GM18907 (cell line): ENCODE results near the gene UROC1.
A peak's percentile ranks its signal among the peaks of the same experiment; 100 is the strongest.

Experiments
- ATAC-seq: cut with Tn5 transposase; IDR thresholded peaks from one replicate; pipeline ENCODE4 v1.9.1; 2021; ENCODE audit warnings: mild to moderate bottlenecking, moderate library complexity; ENCODE audit not compliant: unreplicated experiment

Gene UROC1

GRCh38 chr3:126481808-126482502 is 35.6 kb downstream of the UROC1 start:
- ATAC-seq: no peak

DNA sequence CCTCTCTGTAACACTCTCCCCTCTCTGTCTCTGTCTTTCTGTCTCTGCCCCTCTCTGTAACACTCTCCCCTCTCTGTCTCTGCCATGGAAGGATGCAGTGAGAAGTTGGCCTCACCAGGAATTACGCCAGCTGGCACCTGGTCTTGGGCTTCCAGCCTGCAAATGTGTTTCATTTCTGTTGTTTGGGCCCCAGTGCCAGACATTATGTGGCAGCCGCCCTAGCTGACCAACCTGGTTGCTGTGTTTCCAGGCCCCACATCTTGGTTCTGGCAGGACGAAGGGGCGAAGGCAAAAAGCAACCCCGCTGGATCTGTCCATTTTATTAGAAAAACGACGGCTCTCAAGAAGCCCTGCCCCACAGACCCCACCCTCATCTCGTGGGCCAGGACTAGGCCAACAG is 36.7 kb downstream of the UROC1 start:
- no peak for ATAC-seq

DNA sequence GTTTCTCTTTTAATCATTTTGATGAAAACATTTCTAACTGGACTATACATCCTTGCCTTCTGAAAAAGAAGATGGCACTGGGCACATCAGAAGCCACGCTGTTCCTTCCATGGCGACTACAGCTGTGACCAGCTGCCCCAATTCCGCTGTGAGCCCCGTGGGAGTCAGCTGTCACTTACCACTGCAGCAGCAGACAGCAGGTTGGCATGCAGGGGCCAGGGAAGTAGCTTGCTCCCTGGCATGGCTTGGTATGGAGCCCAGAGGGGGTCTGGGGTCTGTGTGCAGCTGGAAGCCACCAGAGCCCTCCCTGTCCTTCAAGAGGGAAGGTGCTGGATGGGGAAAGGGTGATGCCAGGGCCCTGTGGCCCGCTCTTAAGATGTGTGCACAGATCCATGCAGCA is 37.4 kb downstream of the UROC1 start:
- no peak for ATAC-seq

- ATAC-seq: no peak
These were observed 37.9 kb downstream of the UROC1 start for GRCh38 chr3:126479642-126480041.

DNA sequence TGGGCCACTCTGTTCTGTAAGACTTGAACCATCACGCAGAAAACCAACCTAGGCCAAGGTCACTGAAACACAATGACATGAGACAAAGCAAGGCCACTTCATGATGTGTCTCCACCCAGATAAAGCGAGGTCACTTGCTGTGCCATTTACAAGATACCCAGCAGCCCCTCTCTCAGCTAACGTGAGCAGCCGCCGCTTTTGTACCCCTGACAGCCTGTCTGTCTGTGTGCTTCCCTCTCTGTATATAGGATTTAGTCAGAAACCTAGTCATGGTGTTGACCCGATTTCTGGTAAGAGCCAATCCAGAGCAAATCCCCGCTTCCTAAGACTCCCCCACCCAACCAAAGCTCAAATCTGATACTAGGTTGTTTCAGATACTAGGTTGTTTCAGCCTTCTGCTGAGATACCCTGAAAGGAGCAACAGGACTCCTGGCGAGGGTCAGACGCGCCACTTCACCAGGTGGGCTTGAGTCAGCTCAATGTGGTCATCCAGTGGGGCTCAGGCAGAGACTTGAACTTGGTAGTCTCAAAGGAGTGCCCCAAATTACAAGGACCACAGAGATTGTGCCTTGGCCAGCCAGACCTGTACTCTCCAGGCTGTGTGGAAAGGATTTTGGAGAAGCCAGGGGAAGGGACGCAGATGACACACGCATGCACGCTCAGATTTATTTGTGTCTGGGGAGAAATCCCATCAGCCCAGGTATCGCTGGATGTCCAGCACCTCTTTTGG is 38.8 kb downstream of the UROC1 start:
- ATAC-seq: no peak

- no peak for ATAC-seq
These were observed 40.6 kb downstream of the UROC1 start for GRCh38 chr3:126477061-126477380.

DNA sequence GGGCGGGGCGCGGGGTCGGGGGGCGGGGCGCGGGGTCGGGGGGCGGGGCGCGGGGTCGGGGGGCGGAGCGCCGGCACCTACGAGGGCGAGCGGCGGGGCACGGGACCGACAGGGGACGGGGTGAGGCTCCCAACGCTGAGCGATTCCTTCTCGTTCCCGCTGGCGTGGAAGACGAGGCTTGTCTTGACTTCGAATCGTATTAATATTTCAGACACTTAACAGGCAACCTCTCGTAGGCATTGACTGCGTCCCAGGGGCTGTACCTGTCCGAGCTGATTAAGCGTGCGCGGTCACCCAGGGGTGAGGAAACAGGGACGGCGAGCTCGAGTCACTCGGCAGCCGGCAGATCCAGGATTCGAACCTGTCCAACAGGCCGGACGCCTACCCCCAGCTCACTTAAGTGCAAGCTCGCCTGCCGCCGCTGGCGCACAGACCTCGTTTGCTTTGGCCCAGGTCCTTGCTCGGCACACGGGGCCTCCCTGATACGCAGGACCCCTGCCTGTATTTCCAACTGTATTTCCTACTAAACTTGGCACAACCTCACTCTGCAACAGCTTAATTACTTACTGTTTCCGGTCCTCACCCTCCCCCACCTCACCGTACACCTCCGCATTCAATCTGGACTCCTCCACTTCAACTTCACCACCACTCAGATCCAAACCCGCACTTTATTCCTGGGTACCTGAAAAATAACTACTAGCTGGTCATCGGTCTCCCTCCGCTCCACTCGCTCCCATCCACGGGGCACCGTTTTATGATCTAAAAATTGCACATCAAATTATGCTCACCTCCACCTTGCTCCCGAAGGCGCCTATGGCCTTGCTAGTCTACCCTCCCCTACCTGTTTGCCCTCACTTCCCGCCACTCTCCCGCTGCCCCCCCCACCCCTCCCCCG is 41.2 kb downstream of the UROC1 start:
- peak; percentile 38 for ATAC-seq

DNA sequence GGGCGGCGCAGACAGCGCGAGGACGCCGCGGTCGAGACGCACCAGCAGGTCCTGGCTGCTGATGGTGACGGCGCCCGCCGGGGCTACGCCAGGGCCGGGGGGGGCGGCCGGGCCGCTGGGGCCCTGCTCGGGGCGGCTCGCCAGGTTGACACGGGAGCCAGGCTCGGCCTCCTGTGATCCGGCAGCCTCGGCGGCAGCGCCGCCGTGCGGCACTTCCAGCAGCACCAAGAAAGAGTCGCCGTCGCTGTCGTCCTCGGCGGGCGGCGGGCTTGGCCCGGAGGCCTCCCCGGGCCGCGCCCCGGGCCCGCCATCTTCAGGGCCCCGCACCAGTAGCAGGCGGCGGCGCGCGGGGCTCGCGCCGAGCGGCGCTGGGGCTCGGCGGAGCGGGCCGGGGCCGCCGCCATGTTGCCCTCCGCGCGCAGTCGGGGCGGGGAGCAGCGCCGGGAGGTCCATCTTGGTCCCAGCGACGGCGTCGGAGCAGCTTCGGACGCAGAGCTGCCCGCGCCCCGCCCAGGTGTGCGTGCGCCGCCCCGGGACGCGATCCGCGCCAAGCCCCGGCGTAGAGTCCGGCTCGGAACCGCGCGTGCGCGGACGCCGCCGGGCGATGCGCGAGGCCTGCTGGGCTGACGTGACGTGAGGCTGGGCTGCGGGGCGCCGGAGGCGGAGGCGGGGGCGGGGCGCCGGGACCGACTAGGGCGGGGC is 42.0 kb downstream of the UROC1 start, which contains the start of gene ZXDC:
TSS of gene ZXDC (minus strand) at position 479 of the 702 bp plus-strand sequence. CDS start at position 453, 26 bp downstream.
- ATAC-seq: peak; percentile 83

DNA sequence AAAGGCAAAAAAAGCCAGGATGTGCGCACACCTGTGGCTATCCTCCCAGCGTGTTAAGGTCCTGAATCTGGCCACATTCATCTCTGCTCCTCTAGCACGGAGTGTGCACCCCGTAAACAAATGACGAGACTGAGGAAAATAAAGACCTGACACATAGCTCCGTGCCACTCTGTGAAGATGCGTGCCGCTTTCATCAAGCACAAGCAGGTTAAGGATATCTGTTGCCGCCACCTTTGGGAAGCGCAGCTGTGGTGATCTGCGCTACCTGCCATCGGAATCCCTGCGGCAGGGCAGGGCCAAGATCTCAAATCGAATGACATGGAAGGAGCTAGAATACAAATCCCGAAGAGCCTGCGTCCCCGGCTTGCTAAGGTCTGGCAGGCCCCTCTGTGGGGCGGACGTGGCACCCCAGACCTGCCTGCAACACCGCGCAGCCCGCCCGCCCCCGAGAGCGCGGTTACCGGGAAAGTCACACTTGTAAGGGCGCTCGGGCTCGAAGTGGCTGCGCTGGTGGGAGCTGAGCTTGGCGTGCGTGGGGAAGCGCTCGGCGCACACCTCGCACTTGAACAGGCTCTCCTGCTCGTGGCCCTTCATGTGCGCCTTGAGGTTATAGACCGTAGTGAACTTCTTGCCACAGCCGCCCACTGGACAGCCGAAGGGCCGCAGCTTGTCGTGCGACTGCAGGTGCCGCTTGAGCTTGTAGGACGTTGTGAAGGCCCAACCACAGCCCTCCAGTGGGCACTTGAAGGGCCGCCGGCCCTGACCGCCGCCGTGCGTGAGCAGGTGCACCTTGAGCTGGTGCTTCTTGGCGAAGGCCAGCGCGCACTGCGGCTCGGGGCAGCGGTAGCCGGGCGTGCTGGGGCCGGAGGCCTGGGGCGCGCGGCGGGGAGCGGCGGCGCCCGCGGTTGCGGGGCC is 42.8 kb downstream of the UROC1 start:
- peak; percentile 26 for ATAC-seq

DNA sequence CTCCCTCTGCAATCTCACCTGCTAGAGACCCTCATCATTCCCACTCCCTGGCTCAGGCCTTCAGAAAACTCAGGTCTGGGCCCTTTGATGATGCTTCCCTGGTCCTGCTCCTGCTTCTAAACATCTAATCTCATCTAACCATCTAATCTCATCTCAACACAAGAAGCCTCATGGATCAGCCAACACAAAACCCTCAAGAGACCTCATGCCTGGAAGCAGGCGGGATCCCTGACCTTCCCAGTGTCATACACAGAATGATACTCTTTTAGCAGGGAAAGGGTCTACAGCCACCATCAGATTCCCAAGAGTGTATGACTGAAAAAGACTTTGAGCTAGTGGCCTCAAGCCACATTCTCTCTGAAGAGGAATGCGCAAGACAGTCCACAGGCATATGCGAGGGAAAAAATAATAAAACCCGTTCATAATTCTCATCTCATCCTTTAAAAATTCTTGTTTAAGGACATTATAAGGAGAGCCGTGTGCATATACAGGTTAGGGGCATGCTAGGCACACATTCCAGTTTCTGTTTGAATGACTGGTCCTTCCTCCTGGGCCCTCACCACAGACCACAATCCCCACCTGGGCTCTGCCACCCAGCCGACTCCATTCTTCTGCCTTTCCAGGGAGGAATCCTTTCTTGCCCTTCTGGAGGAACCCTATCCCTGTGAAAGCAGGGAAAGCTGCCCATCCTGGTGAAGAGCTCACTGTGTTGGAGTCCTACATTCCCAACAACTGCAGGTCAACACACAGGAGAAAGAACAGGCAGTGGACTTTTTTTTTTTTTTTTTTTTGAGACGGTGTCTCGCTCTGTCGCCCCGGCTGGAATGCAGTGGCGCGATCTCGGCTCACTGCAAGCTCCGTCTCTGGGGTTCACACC is 44.0 kb downstream of the UROC1 start:
- no peak for ATAC-seq

DNA sequence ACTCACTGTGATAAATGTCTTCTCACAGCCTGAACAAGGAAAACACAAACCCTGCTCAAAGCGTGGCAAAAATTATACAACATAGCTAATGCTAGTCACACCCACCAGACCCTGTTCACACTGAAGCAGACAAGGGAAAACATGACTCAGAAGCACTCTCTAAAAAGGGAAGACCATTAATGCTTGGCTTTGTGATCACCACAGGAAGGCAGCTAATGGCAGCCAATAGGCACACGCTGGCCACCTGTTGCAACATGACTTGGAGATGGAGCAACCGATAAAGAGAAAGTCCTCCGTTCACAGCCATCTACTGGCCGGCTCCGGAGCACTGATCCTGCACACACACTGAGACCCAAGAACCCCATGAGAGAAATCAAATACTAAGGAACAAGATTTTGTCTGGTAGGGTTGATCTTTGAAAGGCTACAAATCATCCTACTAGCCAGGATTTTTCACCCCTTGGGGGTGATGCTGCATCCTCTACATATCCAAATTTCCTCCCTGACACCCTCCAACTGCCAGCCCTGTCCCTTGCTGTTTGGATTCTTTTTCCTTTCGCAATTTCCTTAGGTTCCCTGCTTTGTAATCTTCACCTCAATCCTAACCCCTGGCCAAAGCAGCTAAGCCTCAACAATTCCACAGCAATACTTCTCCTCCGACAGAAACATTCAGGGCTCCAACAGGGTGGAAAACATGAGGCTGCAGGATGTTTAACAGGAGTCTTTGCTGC is 45.1 kb downstream of the UROC1 start:
- no peak for ATAC-seq

DNA sequence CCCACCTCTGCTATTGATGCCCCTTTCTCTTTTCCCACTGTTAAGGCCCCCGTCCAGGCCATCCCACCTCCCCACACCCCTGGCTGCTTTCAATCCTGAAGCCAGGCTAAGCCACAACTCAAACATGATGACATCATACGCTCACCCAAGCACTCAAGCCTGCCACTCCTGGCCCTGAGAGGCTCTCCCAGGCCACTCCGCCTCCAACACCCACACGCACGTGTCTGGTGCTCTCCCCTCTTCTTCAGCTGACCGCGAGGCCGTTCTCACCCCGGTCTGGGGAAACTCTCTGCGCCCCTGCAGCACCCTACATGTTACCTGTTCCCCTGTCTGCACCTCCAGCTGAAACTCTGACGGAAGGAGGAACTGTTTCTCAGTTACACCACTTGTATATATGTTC is 48.1 kb downstream of the UROC1 start:
- ATAC-seq: no peak

- no peak for ATAC-seq
These were observed 49.3 kb downstream of the UROC1 start for GRCh38 chr3:126468028-126468891.

DNA sequence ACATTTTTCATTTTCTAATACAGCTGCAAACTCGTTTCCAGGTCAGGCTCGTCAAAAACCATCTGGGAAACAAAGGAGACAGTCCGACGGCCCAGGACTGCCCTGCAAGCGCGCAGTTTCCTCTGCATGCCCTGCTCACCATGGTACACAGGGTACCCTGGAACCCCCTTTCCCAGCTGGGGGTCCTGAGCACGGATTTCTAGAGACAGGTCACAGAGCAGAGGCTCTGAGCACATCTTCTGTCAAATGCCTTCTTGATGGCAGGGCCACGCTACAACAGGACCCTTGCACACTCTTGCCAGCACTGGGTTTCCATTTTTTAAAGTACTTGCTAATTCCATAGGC is 50.0 kb downstream of the UROC1 start:
- no peak for ATAC-seq

GRCh38 chr3:126466886-126467610 is 50.5 kb downstream of the UROC1 start:
- ATAC-seq: no peak

- ATAC-seq: no peak
These were observed 51.5 kb downstream of the UROC1 start for GRCh38 chr3:126465928-126466544.
